GM19035 (cell line): ENCODE measurements around the gene IRF5.
"Not testable (repeated sequence)": the region's sequence is repeated elsewhere in the genome, so short reads cannot be mapped to it uniquely, and the experiment has no call there.

ENCODE experiments used
- ATAC-seq: cut with Tn5 transposase; IDR thresholded peaks from one replicate; pipeline ENCODE4 v1.9.1; 2021; ENCODE audit not compliant: unreplicated experiment

IRF5 gene

DNA sequence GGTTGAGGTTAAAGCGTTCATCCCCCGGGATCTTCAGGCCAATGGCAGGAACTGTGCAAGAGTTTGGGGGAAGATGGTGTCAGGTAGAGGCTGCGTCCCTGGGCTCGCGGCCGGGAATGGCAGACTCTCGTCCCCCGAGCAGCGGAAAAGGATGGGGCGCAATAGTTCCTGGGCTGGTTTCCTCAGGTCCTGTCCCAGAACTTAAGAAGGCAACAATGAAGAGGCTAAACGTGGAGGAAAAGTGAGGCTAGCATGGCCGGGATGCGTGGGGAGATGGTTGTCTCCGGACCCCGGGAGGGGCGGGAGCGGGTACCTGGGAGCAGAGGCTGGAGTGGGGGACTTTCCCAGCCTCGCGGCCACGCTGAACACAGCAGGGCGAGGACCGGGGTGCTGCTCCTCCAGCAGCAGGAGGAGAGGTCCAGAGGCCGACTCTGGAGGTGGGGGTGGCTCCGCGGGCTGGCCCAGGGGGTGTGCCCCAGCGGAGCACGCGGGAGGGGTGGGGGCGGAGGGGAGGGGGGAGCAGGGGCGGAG lies 882 bp downstream of the IRF5 start:
- no peak for ATAC-seq

GRCh38 chr7:128939075-128939860 lies 1.5 kb downstream of the IRF5 start:
- no peak for ATAC-seq

DNA sequence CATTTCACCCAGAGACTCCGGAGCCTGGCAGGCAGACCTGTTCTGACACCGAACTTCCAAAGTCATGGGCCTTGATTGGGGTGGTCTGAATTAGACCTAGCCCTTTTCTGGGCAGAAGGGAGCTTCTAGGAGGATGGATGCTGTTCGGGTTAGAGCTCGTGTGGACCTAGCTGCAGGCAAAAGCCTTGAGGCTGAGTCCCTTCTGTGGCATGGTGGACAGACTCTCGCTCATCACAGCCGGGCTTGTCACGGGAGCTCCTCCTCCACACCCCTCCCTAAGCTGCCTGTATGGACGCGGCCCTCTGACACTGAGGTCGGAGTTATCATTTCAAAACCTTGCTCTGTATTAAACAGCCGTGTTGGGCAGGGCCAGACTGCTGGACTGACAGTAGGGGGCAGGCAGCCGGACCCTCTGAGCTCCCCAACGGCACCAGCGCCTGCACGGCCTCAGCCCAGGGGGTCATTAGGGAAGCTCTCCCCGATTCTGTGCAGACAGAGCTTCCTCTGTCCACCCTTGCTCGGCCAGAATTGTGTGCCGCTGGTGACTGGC lies 2.2 kb downstream of the IRF5 start:
- peak; percentile 13 for ATAC-seq

DNA sequence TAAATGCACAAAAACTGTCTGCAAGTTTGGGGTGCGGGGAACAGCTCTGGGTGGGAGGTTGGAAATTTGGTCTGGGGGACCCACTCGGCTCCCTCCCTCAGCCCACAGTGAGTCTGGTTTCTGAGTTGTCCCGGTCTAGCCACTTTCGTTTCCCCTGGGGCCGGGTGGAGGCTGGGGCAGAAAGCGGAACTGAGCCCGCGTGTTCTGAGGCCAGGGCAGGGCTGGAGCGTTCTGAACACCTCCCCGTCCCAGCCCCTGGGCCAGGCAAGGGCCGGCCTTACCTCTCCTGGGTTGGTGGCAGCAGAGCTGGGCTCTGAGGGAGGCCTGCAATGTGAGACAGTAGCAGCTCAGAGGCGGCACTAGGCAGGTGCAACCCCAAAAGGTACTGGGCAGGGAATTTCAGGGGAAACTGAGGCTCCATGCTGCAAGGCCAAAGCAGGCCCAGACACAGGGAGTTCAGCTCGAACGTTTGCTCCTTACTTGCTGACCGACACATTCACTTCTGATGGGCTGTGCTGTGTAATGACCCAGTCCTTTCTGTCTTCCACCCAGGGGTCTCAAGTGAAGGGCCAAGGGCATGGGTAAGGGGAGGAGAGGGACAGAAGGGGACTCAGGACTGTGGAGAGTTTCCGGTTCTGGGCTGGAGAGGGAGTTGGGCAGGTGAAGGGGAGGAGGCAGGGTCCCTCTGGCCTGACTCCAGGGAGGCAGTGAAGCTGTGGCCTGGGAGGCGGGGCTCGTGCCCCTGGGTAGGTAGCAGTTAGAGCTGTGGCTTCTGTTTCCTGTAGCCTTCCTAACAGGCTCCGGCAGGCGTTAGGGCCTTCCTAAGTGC lies 3.0 kb downstream of the IRF5 start:
- ATAC-seq = peak; percentile 58

DNA sequence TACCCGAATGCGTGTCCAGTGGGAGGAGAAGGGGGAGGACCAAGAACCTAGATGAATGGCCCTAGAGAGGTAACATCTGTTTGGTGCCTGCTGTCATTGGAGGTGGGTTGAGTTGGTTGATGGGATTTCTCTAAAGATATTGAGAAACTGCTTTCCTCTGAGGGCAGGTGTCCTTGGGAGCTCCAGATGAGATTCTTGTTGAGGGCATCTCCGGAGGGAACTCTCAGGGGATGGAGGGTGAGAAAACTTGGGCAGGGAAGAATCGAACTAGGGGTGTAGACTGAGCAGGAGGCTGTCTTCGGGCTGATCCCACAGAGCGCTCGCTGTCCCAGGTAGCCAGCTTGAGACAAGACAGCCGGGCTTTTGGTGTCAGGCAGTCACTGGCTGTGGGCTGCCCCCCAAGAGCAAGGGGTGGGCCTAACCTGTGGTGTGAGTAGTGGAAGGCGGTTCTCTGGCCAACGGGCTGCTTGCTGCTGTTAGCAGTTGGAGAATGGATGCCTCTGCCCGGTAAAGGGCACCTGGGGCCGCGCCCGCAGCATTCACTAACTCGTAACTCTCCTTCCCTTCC lies 3.7 kb downstream of the IRF5 start:
- ATAC-seq = no peak

- no peak for ATAC-seq
These were observed 4.3 kb downstream of the IRF5 start for GRCh38 chr7:128941946-128942526.

DNA sequence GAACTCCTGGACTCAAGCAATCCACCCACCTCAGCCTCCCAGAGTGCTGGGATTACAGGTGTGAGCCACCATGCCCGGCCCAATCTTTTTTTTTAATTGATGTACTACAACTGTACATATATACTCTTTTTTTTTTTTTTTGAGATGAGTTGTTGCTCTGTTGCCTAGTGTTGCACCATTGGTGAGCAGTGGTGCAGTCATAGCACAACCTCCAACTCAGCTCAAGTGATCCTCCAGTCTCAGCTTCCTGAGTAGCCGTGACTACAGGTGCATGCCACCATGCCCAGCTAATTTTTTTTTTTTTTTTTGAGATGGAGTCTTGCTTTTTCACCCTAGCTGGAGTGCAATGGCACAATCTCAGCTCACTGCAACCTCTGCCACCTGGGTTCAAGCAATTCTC lies 5.5 kb downstream of the IRF5 start:
- ATAC-seq = not testable (repeated sequence)

- no peak for ATAC-seq
These were observed 6.9 kb downstream of the IRF5 start for GRCh38 chr7:128944487-128945236.

GRCh38 chr7:128945668-128946366 lies 8.1 kb downstream of the IRF5 start:
- no peak for ATAC-seq

- ATAC-seq = no peak
These were observed 9.5 kb downstream of the IRF5 start for GRCh38 chr7:128946936-128947830.

DNA sequence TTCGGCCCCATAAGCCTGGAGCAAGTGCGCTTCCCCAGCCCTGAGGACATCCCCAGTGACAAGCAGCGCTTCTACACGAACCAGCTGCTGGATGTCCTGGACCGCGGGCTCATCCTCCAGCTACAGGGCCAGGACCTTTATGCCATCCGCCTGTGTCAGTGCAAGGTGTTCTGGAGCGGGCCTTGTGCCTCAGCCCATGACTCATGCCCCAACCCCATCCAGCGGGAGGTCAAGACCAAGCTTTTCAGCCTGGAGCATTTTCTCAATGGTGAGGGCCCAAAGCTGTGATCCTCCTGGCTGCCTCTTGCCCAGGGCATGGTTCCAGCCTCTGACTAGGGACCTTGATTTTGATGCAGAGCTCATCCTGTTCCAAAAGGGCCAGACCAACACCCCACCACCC lies 10.1 kb downstream of the IRF5 start:
- ATAC-seq = no peak

GRCh38 chr7:128948312-128948973 lies 10.7 kb downstream of the IRF5 start:
- no peak for ATAC-seq

DNA sequence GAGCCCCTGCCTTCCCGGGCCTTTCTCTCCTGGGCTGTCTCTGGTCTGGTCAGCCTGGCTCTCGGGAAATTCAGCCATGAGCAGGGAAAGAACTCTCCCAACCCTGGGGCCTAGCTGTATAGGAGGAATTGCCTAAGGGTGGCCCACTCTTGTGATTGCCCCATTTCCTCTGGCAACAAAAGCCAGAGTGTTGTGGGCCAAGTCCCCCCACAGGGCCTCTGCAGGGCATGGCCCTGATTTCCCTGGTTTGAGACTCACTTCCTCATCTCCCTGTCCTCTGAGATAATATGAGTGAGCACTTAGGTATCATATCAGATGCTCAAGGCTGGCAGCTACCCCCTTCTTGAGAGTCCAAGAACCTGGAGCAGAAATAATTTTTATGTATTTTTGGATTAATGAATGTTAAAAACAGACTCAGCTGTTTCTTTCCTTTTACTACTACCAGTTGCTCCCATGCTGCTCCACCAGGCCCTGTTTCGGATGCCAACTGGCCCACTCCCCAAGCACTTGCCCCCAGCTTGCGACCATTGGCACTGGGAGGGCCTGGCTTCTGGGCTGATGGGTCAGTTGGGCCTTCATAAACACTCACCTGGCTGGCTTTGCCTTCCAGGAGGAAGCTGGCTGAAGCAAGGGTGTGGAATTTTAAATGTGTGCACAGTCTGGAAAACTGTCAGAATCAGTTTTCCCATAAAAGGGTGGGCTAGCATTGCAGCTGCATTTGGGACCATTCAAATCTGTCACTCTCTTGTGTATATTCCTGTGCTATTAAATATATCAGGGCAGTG lies 11.4 kb downstream of the IRF5 start:
- no peak for ATAC-seq

DNA sequence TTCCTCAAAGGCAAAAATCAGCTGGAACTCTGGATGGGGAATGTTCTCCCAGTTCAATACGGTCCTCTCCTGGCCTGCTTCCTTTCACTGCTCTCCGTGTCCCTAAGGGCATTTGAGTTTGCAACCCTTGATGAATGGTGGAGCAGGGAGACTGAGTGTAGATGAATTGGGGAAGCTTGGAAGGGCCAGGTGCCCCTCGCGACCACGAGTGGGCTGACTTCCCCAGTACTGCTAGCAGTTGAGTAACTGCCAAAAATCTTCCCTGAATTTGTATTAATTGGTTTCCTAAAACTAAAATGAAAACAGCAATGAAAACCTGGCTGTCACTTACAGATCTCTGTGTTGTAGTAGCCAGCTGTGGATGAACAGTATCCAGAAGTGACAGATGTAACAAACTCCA lies 13.6 kb downstream of the IRF5 start:
- no peak for ATAC-seq

- no peak for ATAC-seq
These were observed 16.4 kb downstream of the IRF5 start for GRCh38 chr7:128954150-128954549.

DNA sequence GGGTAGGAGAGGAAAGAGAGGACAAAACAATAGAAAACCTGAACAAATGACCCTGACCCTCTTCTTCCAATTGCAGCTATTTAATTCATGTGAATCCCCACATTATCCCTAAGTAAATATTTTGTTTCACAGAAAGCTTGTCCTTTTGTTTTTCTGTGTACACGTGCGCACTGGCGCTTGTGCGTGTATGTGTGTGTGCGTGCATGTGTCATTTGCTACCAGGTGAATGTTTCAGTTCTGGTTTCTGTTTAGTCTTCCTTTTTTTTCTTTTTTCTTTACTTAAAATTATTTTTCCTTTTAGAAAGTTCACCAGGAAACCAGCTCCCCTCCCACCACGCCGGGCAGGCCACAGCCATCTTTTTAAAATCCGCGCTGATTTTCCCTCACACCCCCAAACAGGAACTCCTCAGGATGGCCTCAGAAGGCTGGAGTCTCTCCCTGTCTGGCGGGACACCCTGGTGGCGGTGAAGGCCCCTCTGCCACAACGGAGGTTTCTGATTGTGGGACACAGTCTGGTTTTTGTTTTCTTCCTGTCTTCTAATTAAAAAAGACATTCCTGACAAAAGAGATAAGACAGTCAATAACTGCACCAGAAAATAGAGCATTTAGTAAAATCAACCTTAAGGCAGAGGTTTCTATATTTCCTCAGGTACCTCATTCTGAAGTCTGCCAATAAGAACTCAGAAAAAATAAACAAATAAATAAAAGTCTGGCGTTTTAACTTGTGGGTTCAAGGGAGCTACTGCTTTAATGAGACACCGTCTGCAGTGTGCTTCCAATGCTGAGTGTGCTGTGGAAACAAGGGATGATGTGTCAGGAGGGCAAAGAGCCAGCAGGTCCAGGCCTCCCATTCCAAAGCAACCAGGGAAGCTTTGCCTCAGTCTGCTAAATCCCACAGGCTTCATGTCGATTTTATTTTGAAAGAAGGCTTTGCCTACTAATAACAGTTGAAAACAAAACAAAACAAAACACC lies 17.4 kb downstream of the IRF5 start:
- peak; percentile 58 for ATAC-seq
